PC-3 (cell line): Measurements from ENCODE around the gene UGT3A1. TPM values are rescaled to one million over a fixed set of nuclear protein-coding genes. Genes with fewer than 3 reads are reported as not detected.

Experiments
- ATAC-seq: fragments of 200-7000 bp; cut with Tn5 transposase; 2 replicates; pipeline ENCODE4 v1.9.1; 2020; ENCODE audit warnings: mild to moderate bottlenecking, moderate library complexity
- BruUV-seq: library from RNA; stranded (reverse); fragments of 400-500 nt; replicated peaks from 2 replicates; lab custom pipeline; 2021; lab: Mats Ljungman, UMichigan
- CTCF ChIA-PET: fragments of 300-600 bp; sonication (Branson Sonifier 250); formaldehyde crosslinking; loops from one replicate; lab custom pipeline; 2022; ENCODE audit warnings: antibody characterized with exemption; lab: Charles Lee
- POLR2A ChIA-PET: fragments of 300-600 bp; sonication (Branson Sonifier 250); formaldehyde crosslinking; loops from one replicate; lab custom pipeline; 2022; ENCODE audit warnings: antibody characterized with exemption; ENCODE audit not compliant: unreplicated experiment; lab: Charles Lee
- DNase-seq: peaks from one replicate; pipeline ENCODE4 v3.0.0-alpha.2; 2015
- H2AFZ ChIP-seq: fragments of 300-600 bp; sonication (generic); 2 replicates; pipeline ENCODE4 v1.6.0; 2016; ENCODE audit warnings: antibody characterized with exemption, low read length
- H3F3A ChIP-seq: fragments of 300-600 bp; sonication (generic); one replicate; pipeline ENCODE4 v1.6.0; 2017; ENCODE audit warnings: antibody characterized with exemption, low read length, control low read depth, mild to moderate bottlenecking; ENCODE audit not compliant: unreplicated experiment
- H3K27ac ChIP-seq: fragments of 300-600 bp; sonication (generic); 2 replicates; pipeline ENCODE4 v1.5.1; 2016; ENCODE audit warnings: mild to moderate bottlenecking, low read length
- H3K27me3 ChIP-seq: fragments of 300-600 bp; sonication (generic); 2 replicates; pipeline ENCODE4 v1.6.1; 2016; ENCODE audit warnings: low read length, mixed read lengths
- H3K36me3 ChIP-seq: fragments of 300-600 bp; sonication (generic); 2 replicates; pipeline ENCODE4 v1.6.1; 2016; ENCODE audit warnings: low read depth, mixed run types, low read length, mixed read lengths
- H3K4me1 ChIP-seq: fragments of 300-600 bp; sonication (generic); 2 replicates; pipeline ENCODE4 v1.5.1; 2016; ENCODE audit warnings: low read length; ENCODE audit not compliant: insufficient read depth
- H3K4me2 ChIP-seq: fragments of 300-600 bp; sonication (generic); 2 replicates; pipeline ENCODE4 v1.6.0; 2016; ENCODE audit warnings: low read length
- H3K4me3 ChIP-seq: fragments of 300-600 bp; sonication (generic); 2 replicates; pipeline ENCODE4 v1.5.1; 2016; ENCODE audit warnings: mild to moderate bottlenecking, low read length, mixed read lengths
- H3K79me2 ChIP-seq: fragments of 300-600 bp; sonication (generic); 2 replicates; pipeline ENCODE4 v1.6.1; 2017; ENCODE audit warnings: low read length, mixed read lengths
- H3K9ac ChIP-seq: fragments of 300-600 bp; sonication (generic); 2 replicates; pipeline ENCODE4 v1.6.0; 2016; ENCODE audit warnings: mild to moderate bottlenecking, low read length
- H3K9me2 ChIP-seq: fragments of 300-600 bp; sonication (generic); replicated peaks from 2 replicates; pipeline ENCODE4 v1.6.1; 2016; ENCODE audit warnings: mixed run types, low read length, mixed read lengths
- H3K9me3 ChIP-seq: fragments of 300-600 bp; sonication (generic); 2 replicates; pipeline ENCODE4 v1.6.1; 2016; ENCODE audit warnings: low read length, mixed read lengths
- H4K20me1 ChIP-seq: fragments of 300-600 bp; sonication (generic); 2 replicates; pipeline ENCODE4 v1.6.1; 2016; ENCODE audit warnings: low read length, mixed read lengths
- EZH2 ChIP-seq: fragments of 300-600 bp; sonication (generic); IDR thresholded peaks from one replicate; pipeline ENCODE4 v1.6.1; 2017; ENCODE audit warnings: antibody characterized with exemption, mild to moderate bottlenecking, low read length; ENCODE audit not compliant: unreplicated experiment
- EZH2phosphoT487 ChIP-seq: fragments of 300-600 bp; sonication (generic); IDR thresholded peaks from 2 replicates; pipeline ENCODE4 v1.6.1; 2018; ENCODE audit warnings: mild to moderate bottlenecking, antibody characterized with exemption, low read length, borderline replicate concordance
- intact Hi-C: fragments of 100-400 bp; cut with micrococcal nuclease; formaldehyde crosslinking; loops from 2 replicates; pipeline ENCODE4 v1.9.0; 2023
- total RNA-seq: library from RNA; depleted of rRNA; stranded (reverse); fragments of >200 nt; gene quantifications from 2 replicates; pipeline ENCODE4 v1.2.3, GENCODE V29; 2014
- TF ChIP-seq, protein P1 (sequence below): fragments of 300-600 bp; sonication (generic); conservative IDR thresholded peaks from 2 replicates; pipeline ENCODE4 v1.5.1; 2017; ENCODE audit warnings: antibody characterized with exemption, low read depth, mild to moderate bottlenecking, low read length

The UGT3A1 gene
- total RNA-seq, 1 experiment from 2014 or later = not detected

DNA sequence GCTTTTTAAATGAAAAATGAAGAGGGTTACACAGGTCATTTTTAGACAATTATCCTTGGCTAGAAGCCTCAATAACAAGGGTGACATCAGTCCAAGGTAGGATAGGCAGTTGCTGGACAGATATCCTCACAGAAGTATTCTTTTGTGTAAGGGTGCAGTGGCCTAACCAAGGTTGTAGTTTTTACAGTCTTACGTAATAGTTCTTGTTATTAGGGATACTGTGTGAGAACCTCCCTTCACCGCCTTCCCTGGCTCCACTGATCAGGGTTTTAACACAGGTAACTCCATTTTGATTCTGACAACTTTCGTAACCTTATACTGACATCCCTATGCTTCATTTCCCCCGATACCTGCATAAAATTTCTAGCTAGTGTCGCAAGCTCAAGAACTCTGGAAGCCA is 44.1 kb downstream of the UGT3A1 start:
- intact Hi-C loops = no loop called here
- H3F3A ChIP-seq = no peaks in the 10 kb centered on the region
- no peaks in the 10 kb centered on the region for H3K4me1 ChIP-seq
- H4K20me1 ChIP-seq = no peaks in the 10 kb centered on the region
- H2AFZ ChIP-seq = no peak overlapping the region
- H3K9me3 ChIP-seq = no peaks in the 10 kb centered on the region
- CTCF ChIA-PET = no interaction called here
- H3K9me2 ChIP-seq = no peaks in the 10 kb centered on the region
- H3K4me3 ChIP-seq = no peak overlapping the region
- DNase-seq (no peak), ATAC-seq (no peak)
- BruUV-seq = no TSS peak
- TF ChIP-seq EZH2 (no peak), EZH2phosphoT487 (no peak)
- TF ChIP-seq, protein P1, sequence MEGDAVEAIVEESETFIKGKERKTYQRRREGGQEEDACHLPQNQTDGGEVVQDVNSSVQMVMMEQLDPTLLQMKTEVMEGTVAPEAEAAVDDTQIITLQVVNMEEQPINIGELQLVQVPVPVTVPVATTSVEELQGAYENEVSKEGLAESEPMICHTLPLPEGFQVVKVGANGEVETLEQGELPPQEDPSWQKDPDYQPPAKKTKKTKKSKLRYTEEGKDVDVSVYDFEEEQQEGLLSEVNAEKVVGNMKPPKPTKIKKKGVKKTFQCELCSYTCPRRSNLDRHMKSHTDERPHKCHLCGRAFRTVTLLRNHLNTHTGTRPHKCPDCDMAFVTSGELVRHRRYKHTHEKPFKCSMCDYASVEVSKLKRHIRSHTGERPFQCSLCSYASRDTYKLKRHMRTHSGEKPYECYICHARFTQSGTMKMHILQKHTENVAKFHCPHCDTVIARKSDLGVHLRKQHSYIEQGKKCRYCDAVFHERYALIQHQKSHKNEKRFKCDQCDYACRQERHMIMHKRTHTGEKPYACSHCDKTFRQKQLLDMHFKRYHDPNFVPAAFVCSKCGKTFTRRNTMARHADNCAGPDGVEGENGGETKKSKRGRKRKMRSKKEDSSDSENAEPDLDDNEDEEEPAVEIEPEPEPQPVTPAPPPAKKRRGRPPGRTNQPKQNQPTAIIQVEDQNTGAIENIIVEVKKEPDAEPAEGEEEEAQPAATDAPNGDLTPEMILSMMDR = no peak
- H3K36me3 ChIP-seq = no peaks in the 10 kb centered on the region
- H3K9ac ChIP-seq = no peak overlapping the region
- POLR2A ChIA-PET = no interaction called here
- H3K27me3 ChIP-seq = peaks cover 65% of the 10 kb centered on the region
- H3K4me2 ChIP-seq = no peak overlapping the region
- no peak overlapping the region for H3K27ac ChIP-seq
- H3K79me2 ChIP-seq = no peaks in the 10 kb centered on the region

DNA sequence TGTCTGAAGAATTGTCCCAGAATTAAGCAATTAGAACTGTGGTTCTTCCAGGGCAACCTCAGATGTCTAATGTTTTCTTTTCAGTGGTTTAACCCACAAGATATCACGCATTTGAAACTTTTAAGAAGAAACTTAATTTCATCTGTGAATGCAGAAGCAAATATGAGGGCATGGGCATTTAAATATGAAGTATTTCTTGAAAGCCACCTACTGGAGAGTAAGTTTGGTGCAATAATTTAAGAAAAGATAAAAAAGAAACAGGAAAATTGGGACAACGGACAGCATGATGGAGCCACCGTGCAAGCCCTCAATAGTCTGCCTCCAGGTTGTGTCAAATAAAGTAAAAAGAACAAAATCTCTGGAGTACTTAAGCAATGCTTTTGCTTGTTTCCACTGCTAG is 51.6 kb downstream of the UGT3A1 start:
- no peaks in the 10 kb centered on the region for H3K9me3 ChIP-seq
- H3K4me2 ChIP-seq = no peak overlapping the region
- no peak overlapping the region for H3K9ac ChIP-seq
- TF ChIP-seq, protein P1 = peak; percentile 51
- no peak for TF ChIP-seq EZH2
- ATAC-seq (no peak), DNase-seq (no peak)
- H3K9me2 ChIP-seq = no peaks in the 10 kb centered on the region
- no peaks in the 10 kb centered on the region for H4K20me1 ChIP-seq
- no TSS peak for BruUV-seq
- H3K4me3 ChIP-seq = no peak overlapping the region
- H3K27me3 ChIP-seq = peaks cover 47% of the 10 kb centered on the region
- H3K4me1 ChIP-seq = no peaks in the 10 kb centered on the region
- no peaks in the 10 kb centered on the region for H3F3A ChIP-seq
- intact Hi-C loops = no loop called here
- no peak overlapping the region for H2AFZ ChIP-seq
- no peaks in the 10 kb centered on the region for H3K36me3 ChIP-seq
- CTCF ChIA-PET = no interaction called here
- H3K79me2 ChIP-seq = no peaks in the 10 kb centered on the region
- H3K27ac ChIP-seq = no peak overlapping the region
- POLR2A ChIA-PET = no interaction called here

DNA sequence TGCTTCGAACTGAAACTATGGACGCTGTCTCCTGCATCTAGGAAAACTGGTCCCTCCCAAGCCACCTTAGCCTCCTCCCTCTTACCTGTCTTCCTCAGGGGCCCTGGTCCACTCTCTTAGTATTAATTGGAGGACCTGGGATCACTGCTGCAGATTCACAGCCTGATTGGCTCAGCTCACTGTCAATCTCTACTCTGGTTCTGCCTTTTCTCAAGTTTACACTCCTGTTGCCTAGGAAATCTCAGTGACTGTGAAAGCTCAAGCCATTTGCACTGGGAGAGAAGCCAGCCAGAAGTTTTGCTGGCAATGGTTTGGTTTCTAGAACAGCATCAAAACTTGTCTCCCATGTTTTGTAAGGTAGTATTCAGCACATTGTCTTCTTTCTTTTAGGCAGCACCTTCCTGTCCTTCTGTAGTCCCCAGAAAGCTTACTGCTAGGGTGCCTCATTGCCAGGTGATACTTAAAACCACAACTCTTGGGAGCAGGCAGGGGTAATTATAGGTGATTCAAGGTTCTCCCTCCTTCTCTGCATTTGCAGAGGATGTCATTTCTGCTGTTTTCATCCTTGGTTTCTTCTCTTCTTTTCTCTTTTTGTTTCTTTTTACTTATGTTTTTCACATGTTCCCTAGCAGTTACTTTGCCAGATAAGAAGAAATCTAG is 52.5 kb downstream of the UGT3A1 start, which contains the start of gene CAPSL:
Gene CAPSL, minus strand, starts transcription at position 55 of the 660 bp plus-strand sequence. CDS start 17,502 bp downstream, outside the sequence.
- H3K9ac ChIP-seq = no peak within 1 kb of the TSS
- H3K9me2 ChIP-seq = no peaks in the 10 kb centered on the region
- POLR2A ChIA-PET = no interaction called here
- H3K4me1 ChIP-seq = no peaks in the 10 kb centered on the region
- no peak within 1 kb of the TSS for H3K4me3 ChIP-seq
- no peaks in the 10 kb centered on the region for H3K36me3 ChIP-seq
- intact Hi-C loops = no loop called here
- no peaks in the 10 kb centered on the region for H3K9me3 ChIP-seq
- CTCF ChIA-PET = no interaction called here
- H3K27me3 ChIP-seq = peaks cover 40% of the 10 kb centered on the region
- BruUV-seq = no TSS peak
- H3K4me2 ChIP-seq = no peak within 1 kb of the TSS; the same call in 1 of the 2 replicates
- no peak within 1 kb of the TSS for H3K27ac ChIP-seq
- peak; percentile 64 for DNase-seq
- no peaks in the 10 kb centered on the region for H4K20me1 ChIP-seq
- TF ChIP-seq, protein P1 = no peak
- TF ChIP-seq EZH2phosphoT487 (no peak), EZH2 (no peak)
- ATAC-seq = peak; percentile 27; the same call in 1 of the 2 replicates
- no peak within 1 kb of the TSS for H2AFZ ChIP-seq
- H3F3A ChIP-seq = no peaks in the 10 kb centered on the region
- no peaks in the 10 kb centered on the region for H3K79me2 ChIP-seq
